ENCODE measurements around the gene SPATA20. TPM values are rescaled to one million over a fixed set of nuclear protein-coding genes. Genes with fewer than 3 reads are reported as not detected.
A peak's percentile ranks its signal among the peaks of the same experiment; 100 is the strongest.

The SPATA20 gene
- total RNA-seq, 3 donors from 2014 or later, result 54.3 to 95.3 (median 65.4) TPM

GRCh38 chr17:50550661-50551432, 3.9 kb downstream of the SPATA20 start:
- Histone ChIP-seq H3K36me3 (ENCODE audit: low read depth) (no peaks in the 10 kb centered on the region), H3K4me1 (ENCODE audit: low read depth) (peaks cover 14% of the 10 kb centered on the region), H3K4me3 (no peak overlapping the region), H3K9me3 (no peaks in the 10 kb centered on the region)
- intact Hi-C loops (cut with DNase I, micrococcal nuclease), result loop anchor here (10.0 kb wide), 2 partner anchors 134 to 404 kb away; no protein-coding TSS in a partner anchor
- DNase-seq (peak; percentile 73 to 79 (median 78)), ATAC-seq (peak; percentile 53)
- TF ChIP-seq CTCF (IDR thresholded peaks at IDR 0.05), result peak; percentile 32

DNA sequence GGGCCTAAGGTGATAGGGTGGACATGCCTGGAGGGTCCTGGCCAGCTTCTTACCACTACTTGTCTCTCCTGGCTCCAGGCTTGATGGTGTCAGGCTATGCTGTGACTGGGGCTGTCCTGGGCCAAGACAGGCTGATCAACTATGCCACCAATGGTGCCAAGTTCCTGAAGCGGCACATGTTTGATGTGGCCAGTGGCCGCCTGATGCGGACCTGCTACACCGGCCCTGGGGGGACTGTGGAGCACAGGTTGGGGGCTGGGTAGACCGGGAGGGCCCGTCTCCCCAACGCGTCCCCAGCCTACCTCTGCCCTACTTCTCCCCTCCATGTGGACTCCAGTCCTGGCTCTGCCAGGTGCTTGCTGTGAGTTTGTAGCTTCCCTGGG, 4.5 kb downstream of the SPATA20 start:
- DNase-seq, result peak in 1 of 3 donors; percentile 26
- no peak overlapping the region for H3K4me3 ChIP-seq
- no peaks in the 10 kb centered on the region for H3K9me3 ChIP-seq
- no peak for ATAC-seq
- no peak for TF ChIP-seq CTCF (IDR thresholded peaks at IDR 0.05)
- H3K4me1 ChIP-seq (ENCODE audit: low read depth), result peaks cover 13% of the 10 kb centered on the region
- no peaks in the 10 kb centered on the region for H3K36me3 ChIP-seq (ENCODE audit: low read depth)
- intact Hi-C loops (cut with DNase I, micrococcal nuclease), result loop anchor here (10.0 kb wide), 2 partner anchors 133 to 403 kb away; no protein-coding TSS in a partner anchor

GRCh38 chr17:50551884-50552283, 4.9 kb downstream of the SPATA20 start:
- no peaks in the 10 kb centered on the region for H3K9me3 ChIP-seq
- ATAC-seq, result no peak
- DNase-seq, result no peak
- H3K36me3 ChIP-seq (ENCODE audit: low read depth), result no peaks in the 10 kb centered on the region
- peaks cover 11% of the 10 kb centered on the region for H3K4me1 ChIP-seq (ENCODE audit: low read depth)
- H3K4me3 ChIP-seq, result no peak overlapping the region
- intact Hi-C loops (cut with DNase I, micrococcal nuclease), result loop anchor here (10.0 kb wide), 2 partner anchors 133 to 403 kb away; no protein-coding TSS in a partner anchor
- TF ChIP-seq CTCF (IDR thresholded peaks at IDR 0.05), result no peak

DNA sequence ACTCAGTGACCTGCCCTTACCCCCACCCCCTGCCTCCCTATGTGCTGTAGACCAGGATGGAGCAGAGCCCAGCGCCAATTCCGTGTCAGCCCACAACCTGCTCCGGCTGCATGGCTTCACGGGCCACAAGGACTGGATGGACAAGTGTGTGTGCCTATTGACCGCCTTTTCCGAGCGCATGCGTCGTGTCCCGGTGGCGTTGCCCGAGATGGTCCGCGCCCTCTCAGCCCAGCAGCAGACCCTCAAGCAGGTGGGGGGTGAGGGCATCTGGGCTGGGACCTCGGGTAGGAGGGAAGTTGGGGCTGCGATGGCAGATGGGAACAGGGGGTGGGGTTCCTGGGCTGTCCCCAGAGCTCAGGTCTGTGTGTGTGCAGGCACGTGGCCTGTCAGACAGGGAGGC, 7.2 kb downstream of the SPATA20 start:
- DNase-seq, result no peak
- Histone ChIP-seq H3K36me3 (ENCODE audit: low read depth) (no peaks in the 10 kb centered on the region), H3K4me1 (ENCODE audit: low read depth) (peaks cover 7% of the 10 kb centered on the region), H3K9me3 (no peaks in the 10 kb centered on the region), H3K4me3 (no peak overlapping the region)
- no peak for ATAC-seq
- no peak for TF ChIP-seq CTCF (IDR thresholded peaks at IDR 0.05)
- intact Hi-C loops (cut with DNase I, micrococcal nuclease), result loop anchor here (10.0 kb wide), 2 partner anchors 131 to 401 kb away; no protein-coding TSS in a partner anchor

DNA sequence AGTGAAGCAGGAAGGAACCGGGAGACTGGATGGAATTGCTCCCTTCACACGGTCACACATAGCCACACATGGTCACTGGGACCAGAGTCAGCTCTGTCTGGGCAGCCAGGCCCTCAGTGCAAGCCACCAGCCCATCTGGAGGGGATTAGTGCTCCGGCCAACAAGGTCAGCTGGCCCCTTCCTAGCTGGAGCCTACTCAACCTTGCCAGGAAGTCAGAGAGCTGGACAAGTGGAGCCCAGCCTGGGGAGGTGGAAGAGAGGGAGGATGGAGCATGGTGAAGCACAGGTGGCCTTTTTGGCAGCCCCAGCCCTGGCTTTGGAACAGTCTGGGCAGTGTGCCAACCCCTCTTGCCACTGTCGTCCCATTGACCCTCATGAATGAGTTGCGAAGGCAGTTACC, 9.8 kb downstream of the SPATA20 start:
- TF ChIP-seq CTCF (IDR thresholded peaks at IDR 0.05), result no peak
- Histone ChIP-seq H3K4me3 (no peak overlapping the region), H3K36me3 (ENCODE audit: low read depth) (no peaks in the 10 kb centered on the region), H3K9me3 (no peaks in the 10 kb centered on the region), H3K4me1 (ENCODE audit: low read depth) (peaks cover 30% of the 10 kb centered on the region)
- DNase-seq (no peak), ATAC-seq (no peak)
- intact Hi-C loops (cut with DNase I, micrococcal nuclease), result loop anchor here (10.0 kb wide), 2 partner anchors 128 to 398 kb away; no protein-coding TSS in a partner anchor
